ENCODE results near the gene SECTM1. TPM values are rescaled to one million over a fixed set of nuclear protein-coding genes. Genes with fewer than 3 reads are reported as not detected.

The SECTM1 gene
- total RNA-seq, 1 donor from 2014 or later: 12.2 TPM

- intact Hi-C loops (cut with micrococcal nuclease): no loop called here
Observed at GRCh38 chr17:82329683-82330321, 3.8 kb downstream of the SECTM1 start.

DNA sequence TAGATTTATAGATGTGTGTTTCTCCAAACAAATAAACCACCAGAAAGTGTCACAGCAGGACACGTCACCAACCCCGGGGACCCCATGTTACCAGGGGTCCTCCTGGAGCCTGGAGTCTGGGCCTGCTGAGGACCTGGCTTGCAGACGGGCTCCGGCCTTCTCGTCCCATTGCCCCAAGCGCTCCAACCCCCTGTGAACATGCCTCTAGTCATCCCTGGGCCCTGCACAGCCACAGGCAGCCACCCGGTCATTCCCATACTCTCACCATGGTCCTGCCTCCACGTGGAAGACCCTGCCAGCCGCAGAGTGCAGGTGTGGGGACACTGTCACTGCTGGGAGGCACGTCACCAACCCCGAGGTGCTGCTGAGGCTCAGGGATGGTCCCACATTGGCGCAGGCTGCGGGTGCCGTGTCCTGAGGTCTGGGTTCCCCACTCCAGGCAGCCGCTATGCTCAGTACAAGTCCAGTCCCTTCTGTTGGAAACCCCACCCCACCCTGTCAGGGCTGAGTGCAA lies 4.5 kb downstream of the SECTM1 start:
- intact Hi-C loops (cut with micrococcal nuclease): no loop called here

DNA sequence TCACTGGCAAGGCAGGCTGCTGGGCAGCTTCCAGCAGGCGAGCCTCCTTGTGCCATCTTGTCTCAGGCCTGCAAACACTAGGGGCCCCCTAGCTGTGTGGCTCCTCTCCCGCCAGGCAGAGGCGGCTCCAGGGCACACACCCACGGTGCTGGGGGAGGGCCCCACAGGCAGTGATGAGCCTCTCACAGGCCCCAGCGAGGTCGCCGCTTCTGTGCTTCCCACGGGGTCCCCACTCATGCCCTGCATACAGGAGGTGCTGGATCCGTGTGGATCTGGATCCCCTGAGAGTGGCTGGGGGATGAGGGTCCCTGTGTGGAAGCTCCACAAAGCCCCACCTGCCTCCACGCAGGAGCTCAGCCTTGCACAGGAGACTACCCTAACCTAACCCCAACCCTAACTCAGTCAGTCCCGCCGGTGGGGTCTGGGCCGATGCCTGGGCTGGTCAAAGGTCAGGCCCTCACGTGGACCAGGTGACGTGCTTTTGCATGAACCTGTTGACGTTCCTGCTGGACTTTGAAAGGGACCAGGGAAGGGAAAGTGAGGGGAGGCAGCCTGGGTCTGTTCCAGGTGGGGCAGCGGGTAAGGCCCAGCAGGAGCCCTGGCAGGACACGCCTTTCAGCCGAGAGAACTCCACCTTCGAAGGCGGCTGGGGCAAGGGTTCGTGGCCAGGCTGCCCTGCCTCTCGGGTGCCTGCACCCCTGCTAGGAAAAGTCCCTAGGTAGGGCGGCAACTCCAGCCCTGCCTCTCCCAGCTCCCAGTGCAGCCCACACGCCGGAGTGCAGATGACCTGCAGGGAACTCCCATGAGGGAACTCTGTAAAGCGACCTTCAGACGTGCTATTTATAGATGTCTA lies 5.2 kb downstream of the SECTM1 start:
- intact Hi-C loops (cut with micrococcal nuclease): no loop called here

DNA sequence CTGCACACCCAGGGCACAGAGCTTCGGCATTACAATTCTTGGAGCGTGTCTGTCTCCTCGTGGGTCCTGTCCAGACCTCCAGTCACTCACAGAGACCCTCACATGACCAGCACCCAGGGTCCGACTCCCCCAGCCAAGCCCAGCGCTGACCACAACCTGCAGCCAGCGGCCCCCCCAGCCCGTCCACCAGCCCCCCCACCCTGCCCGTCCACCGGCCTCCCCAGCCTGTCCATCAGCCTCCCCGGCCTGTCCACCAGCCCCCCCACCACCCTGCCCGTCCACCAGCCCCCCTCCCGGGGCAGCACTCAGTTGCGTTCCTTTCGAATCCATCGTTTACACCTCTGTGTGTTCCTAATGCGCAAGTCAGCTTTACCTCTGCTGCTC lies 5.8 kb downstream of the SECTM1 start:
- intact Hi-C loops (cut with micrococcal nuclease): no loop called here

GRCh38 chr17:82327289-82327688 lies 6.3 kb downstream of the SECTM1 start:
- intact Hi-C loops (cut with micrococcal nuclease): no loop called here

DNA sequence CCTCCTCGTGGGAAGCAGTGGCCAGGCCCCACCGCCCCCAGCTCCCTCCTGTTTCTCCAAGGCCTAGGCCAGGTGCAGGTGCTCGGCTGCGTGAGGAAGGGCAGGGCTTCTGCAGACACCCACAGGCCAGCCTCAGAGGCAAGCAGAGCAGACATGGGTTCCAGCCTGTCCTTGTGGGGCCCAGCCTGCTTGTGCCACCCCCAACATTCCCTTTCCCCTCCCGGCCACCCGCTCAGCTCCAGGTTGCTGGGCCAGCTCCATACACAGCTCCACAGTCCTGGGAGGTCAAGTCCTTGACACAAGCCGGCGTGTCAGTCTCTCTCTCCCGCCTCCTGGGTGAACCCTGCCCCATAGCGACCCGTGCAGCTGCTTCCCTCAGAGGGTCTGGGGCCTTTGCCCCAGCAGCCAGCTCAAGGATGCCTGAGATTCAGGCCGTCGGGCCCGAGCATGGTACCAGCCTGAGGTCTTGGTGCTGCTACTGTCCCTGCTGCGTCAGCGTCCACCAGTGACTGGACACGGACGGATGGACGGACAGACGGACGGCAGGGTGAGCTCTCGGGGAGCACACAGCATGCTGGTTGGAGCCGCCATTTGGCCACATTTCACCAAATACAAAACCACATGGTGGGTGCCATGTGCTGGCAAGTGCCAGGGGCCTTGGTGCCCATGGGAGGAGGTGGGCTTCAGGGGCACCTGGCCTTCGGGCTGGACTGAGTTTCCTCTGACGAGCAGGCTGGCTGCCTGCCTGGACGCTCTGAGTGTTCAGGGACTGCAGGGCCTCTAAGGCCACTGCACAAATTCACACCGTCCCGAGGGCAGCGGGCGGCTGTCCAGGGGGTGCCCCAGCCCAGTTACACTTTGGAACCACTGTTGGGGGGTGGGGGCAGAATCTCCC lies 8.0 kb downstream of the SECTM1 start:
- intact Hi-C loops (cut with micrococcal nuclease): no loop called here

GRCh38 chr17:82324566-82325285 lies 8.8 kb downstream of the SECTM1 start:
- intact Hi-C loops (cut with micrococcal nuclease): no loop called here

DNA sequence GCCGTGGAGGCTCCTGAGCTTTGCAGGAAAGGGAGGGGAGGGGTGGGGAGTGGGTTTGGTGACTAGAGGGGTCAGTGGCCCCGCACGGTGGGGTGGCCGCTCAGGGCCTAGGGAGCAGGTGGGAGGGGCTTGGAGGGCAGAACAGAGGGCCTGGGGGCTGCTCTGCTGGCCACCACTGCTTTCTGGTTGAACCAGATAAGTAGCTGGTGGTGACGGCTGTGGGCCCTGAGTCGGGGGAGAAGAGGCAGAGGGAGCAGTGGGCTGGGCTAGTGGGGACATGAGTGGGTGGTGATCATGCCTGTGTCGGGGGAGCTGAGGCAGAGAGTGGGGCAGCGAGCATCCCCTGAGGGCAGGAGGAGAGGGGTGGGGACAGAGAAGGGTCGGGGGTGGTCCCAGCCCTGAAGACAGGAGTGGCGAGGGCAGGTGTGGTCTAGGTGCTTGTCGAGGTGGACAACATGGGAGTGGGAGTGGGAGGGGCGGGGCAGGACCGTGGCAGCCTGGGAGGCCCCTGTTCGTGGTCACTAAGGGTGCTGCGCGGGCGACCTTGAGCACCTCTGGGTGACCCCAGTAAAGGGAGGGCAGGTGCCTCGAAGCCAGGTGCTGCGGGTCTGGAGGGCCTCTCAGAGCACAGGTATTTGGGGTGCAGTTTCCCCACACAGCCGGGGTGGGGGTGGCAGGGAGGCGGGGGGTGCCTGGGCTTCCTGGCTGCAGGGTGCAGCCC lies 9.9 kb downstream of the SECTM1 start:
- intact Hi-C loops (cut with micrococcal nuclease): no loop called here

DNA sequence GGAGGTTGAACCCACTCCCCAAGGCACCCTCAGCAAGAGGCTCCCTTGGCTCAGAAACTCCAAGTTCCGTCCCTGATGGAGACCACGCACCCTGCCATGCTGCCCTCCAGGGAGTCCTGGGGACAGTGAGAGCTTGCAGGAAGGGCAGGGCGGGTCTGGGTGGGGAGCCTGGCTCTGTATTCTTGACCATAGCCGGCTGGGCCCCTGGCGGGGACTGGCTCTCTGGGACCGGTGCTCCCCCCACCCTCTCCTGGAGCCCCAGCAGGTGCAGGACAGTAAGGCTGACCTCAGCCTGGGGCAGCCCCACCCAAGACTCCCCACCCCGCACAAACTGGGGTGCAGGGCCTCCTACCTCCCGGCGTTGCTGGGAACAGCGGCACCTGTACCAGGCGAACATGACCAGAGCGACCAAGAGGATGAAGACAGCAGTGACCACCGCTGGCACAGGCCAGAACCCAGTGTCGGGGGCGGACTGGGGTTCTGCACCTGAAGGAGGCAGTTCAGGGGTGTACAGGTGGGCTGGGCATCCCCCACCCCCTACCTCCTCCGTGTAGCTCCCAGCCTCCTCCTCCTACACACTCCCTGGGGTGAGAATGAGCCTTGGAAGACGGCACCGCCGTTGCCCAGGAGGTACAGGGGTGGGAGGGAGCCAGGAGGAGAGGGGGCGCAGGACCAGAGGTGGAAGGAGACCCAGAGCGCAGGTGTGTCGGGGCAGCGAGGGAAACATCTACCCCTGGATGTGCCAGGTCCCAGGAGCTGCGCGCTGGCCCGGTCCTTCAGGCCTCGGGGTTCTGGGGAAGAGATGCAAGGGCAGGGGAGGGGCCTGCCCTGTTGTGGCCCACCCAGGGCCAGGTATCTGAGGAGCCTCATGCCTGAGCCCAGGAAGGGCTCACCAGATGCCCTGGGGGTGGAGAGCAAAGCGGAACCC lies 10.8 kb downstream of the SECTM1 start:
- intact Hi-C loops (cut with micrococcal nuclease): no loop called here

DNA sequence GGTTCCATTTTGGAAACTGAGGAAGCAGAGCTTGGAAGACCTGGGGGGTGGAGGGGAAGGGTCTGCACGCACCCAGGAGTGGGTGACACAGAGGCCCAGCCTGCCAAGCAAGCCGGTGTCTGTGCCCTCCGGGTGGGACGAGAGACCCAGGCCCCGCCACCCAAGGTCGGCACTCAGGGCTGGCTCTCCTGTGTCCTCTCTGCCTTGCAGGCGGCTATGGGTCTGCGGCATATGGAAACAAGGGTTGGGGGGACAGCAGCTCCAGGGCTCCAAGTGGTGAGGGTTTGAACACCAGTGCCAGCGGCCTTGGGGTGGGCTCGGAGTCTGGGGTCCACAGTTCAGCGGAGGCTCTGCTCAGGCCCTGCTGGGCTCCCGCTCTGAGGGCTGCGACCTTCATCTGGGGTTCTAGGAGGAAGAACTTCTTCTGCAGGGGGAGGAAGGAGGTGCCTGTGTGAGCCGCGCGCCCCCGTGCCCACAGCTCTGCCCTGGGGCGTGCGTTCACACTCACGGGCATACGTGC lies 11.6 kb downstream of the SECTM1 start:
- intact Hi-C loops (cut with micrococcal nuclease): loop anchor here (1.0 kb wide), 5 partner anchors 25 to 292 kb away; no protein-coding TSS in a partner anchor

- intact Hi-C loops (cut with micrococcal nuclease): loop anchor here (1.0 kb wide), 5 partner anchors 24 to 291 kb away; no protein-coding TSS in a partner anchor
Observed at GRCh38 chr17:82320956-82321927, 12.3 kb downstream of the SECTM1 start.

- intact Hi-C loops (cut with micrococcal nuclease): no loop called here
Observed at GRCh38 chr17:82320140-82320840, 13.3 kb downstream of the SECTM1 start.

DNA sequence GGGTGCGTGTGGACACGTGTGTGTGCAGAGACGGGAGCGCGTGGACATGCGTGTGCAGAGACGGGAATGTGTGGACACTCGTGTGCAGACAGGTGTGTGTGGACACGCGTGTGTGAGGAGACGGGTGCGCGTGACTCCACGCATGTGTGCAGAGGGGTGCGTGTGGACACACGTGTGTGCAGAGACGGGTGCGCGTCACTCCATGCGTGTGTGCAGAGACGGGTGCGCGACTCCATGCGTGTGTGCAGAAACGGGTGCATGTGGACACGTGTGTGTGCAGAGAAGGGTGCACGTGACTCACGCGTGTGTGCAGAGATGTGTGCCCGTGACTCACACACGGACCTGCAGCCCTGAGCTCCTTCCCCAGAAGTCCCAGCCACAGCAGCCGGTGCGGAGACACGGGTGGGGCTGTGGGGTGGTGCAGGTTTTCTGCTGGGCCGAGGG lies 13.9 kb downstream of the SECTM1 start:
- intact Hi-C loops (cut with micrococcal nuclease): no loop called here

DNA sequence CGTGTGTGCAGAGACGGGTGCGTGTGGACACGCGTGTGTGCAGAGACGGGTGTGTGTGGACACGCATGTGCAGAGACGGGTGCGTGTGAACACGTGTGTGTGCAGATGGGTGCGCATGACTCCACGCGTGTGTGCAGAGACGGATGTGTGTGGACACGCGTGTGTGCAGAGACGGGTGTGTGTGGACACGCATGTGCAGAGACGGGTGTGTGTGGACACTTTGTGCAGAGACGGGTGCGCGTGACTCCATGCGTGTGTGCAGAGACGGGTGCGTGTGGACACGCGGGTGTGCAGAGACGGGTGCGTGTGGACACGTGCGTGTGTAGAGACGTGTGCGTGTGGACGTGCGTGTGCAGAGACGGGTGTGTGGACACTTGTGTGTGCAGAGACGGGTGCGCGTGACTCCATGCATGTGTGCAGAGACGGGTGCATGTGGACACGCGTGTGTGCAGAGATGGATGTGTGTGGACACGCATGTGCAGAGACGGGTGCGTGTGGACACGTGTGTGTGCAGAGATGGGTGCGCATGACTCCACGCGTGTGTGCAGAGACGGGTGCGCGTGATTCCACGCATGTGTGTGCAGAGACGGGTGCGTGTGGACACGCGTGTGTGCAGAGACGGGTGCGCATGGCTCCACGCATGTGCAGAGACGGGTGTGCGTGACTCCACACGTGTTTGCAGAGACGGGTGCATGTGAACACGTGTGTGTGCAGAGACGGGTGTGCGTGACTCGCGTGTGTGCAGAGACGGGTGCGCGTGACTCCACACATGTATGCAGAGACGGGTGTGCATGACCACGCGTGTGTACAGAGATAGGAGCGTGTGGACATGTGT lies 14.6 kb downstream of the SECTM1 start:
- intact Hi-C loops (cut with micrococcal nuclease): no loop called here

GRCh38 chr17:82318169-82318498 lies 15.4 kb downstream of the SECTM1 start:
- intact Hi-C loops (cut with micrococcal nuclease): no loop called here

Data from T-helper 1 cell treated with Interleukin-12 subunit alpha and Interleukin-12 subunit beta and Interleukin-4 antibody, amounts not matched to agents 30 ng/mL and 1 ng/mL, for 36 hours (primary cell).